SK-N-SH treated with all-trans-retinoic acid at 6 μM for 48 hours (cell line): Measurements from ENCODE around the gene LEMD3.

Source experiments
- ATAC-seq: fragments of 200-7000 bp; cut with Tn5 transposase; 3 replicates; pipeline ENCODE4 v1.9.1; 2020; ENCODE audit warnings: mild to moderate bottlenecking, moderate library complexity
- ARNTL ChIP-seq: fragments of 450-650 bp; formaldehyde crosslinking; IDR thresholded peaks from 2 replicates; pipeline ENCODE4 v1.5.0; 2020; ENCODE audit warnings: low read depth, mild to moderate bottlenecking, moderate library complexity, borderline replicate concordance
- BACH2 ChIP-seq: fragments of 250-450 bp; sonication (Bioruptor Pico); IDR thresholded peaks from 2 replicates; pipeline ENCODE4 v1.9.0; 2021; ENCODE audit warnings: mild to moderate bottlenecking, borderline replicate concordance
- CSDC2 ChIP-seq: fragments of 250-450 bp; sonication (Bioruptor Pico); IDR thresholded peaks from 2 replicates; pipeline ENCODE4 v1.5.0; 2020; ENCODE audit warnings: mild to moderate bottlenecking, moderate library complexity
- ESRRG ChIP-seq: fragments of 250-450 bp; sonication (Bioruptor Pico); IDR thresholded peaks from 2 replicates; pipeline ENCODE4 v1.6.1; 2021; ENCODE audit warnings: mild to moderate bottlenecking
- GLIS3 ChIP-seq: fragments of 250-450 bp; sonication (Bioruptor Pico); IDR thresholded peaks from 2 replicates; pipeline ENCODE4 v1.5.0; 2020; ENCODE audit warnings: mild to moderate bottlenecking, moderate library complexity
- ISL1 ChIP-seq: fragments of 250-450 bp; sonication (Bioruptor Pico); IDR thresholded peaks from 2 replicates; pipeline ENCODE4 v2.1.2; 2022; ENCODE audit warnings: mild to moderate bottlenecking, moderate library complexity
- OSR1 ChIP-seq: fragments of 250-450 bp; sonication (Bioruptor Pico); IDR thresholded peaks from 2 replicates; pipeline ENCODE4 v1.8.0; 2022; ENCODE audit warnings: moderate library complexity, mild to moderate bottlenecking, inconsistent platforms
- POU6F1 ChIP-seq: fragments of 250-450 bp; sonication (Bioruptor Pico); IDR thresholded peaks from 2 replicates; pipeline ENCODE4 v1.8.0; 2021; ENCODE audit warnings: low read depth, mild to moderate bottlenecking, moderate library complexity, borderline replicate concordance
- PPARA ChIP-seq: fragments of 250-450 bp; sonication (Bioruptor Pico); IDR thresholded peaks from 2 replicates; pipeline ENCODE4 v1.5.0; 2020; ENCODE audit warnings: mild to moderate bottlenecking, borderline replicate concordance
- RARB ChIP-seq: fragments of 250-450 bp; sonication (Bioruptor Pico); IDR thresholded peaks from 2 replicates; pipeline ENCODE4 v1.8.0; 2021; ENCODE audit warnings: mild to moderate bottlenecking, moderate library complexity
- SNAI2 ChIP-seq: fragments of 250-450 bp; sonication (Bioruptor Pico); IDR thresholded peaks from 2 replicates; pipeline ENCODE4 v1.5.0; 2020; ENCODE audit warnings: mild to moderate bottlenecking, moderate library complexity
- TCF4 ChIP-seq: fragments of 250-450 bp; sonication (Bioruptor Pico); IDR thresholded peaks from 2 replicates; pipeline ENCODE4 v1.8.0; 2021; ENCODE audit warnings: mild to moderate bottlenecking, moderate library complexity, borderline replicate concordance
- TOX ChIP-seq: fragments of 250-450 bp; sonication (Bioruptor Pico); IDR thresholded peaks from 2 replicates; pipeline ENCODE4 v1.8.0; 2021; ENCODE audit warnings: mild to moderate bottlenecking, moderate library complexity, borderline replicate concordance
- TSHZ2 ChIP-seq: fragments of 250-450 bp; sonication (Bioruptor Pico); IDR thresholded peaks from 2 replicates; pipeline ENCODE4 v1.5.0; 2020; ENCODE audit warnings: mild to moderate bottlenecking, moderate library complexity
- ZC3H10 ChIP-seq: fragments of 250-450 bp; sonication (Bioruptor Pico); IDR thresholded peaks from 2 replicates; pipeline ENCODE4 v1.5.1; 2021; ENCODE audit warnings: mild to moderate bottlenecking, moderate library complexity
- ZFP3 ChIP-seq: fragments of 250-450 bp; sonication (Bioruptor Pico); IDR thresholded peaks from 2 replicates; pipeline ENCODE4 v1.5.0; 2020; ENCODE audit warnings: mild to moderate bottlenecking, moderate library complexity
- ZNF565 ChIP-seq: fragments of 450-650 bp; formaldehyde crosslinking; conservative IDR thresholded peaks from 2 replicates; pipeline ENCODE4 v1.5.0; 2020; ENCODE audit warnings: low read depth, mild to moderate bottlenecking, moderate library complexity
- ZNF70 ChIP-seq: fragments of 450-650 bp; formaldehyde crosslinking; IDR thresholded peaks from 2 replicates; pipeline ENCODE4 v1.5.0; 2020; ENCODE audit warnings: mild to moderate bottlenecking, moderate library complexity
- ZNF8 ChIP-seq: fragments of 450-650 bp; formaldehyde crosslinking; IDR thresholded peaks from 2 replicates; pipeline ENCODE4 v1.5.0; 2020; ENCODE audit warnings: mild to moderate bottlenecking, moderate library complexity
- TF ChIP-seq, protein P1 (sequence below): fragments of 250-450 bp; sonication (Bioruptor Pico); IDR thresholded peaks from 2 replicates; pipeline ENCODE4 v1.5.1; 2021; ENCODE audit warnings: mild to moderate bottlenecking, moderate library complexity
- TF ChIP-seq, protein P2 (sequence below): fragments of 250-450 bp; sonication (Bioruptor Pico); IDR thresholded peaks from 2 replicates; pipeline ENCODE4 v1.5.1; 2020; ENCODE audit warnings: low read depth, mild to moderate bottlenecking, moderate library complexity

The LEMD3 gene

DNA sequence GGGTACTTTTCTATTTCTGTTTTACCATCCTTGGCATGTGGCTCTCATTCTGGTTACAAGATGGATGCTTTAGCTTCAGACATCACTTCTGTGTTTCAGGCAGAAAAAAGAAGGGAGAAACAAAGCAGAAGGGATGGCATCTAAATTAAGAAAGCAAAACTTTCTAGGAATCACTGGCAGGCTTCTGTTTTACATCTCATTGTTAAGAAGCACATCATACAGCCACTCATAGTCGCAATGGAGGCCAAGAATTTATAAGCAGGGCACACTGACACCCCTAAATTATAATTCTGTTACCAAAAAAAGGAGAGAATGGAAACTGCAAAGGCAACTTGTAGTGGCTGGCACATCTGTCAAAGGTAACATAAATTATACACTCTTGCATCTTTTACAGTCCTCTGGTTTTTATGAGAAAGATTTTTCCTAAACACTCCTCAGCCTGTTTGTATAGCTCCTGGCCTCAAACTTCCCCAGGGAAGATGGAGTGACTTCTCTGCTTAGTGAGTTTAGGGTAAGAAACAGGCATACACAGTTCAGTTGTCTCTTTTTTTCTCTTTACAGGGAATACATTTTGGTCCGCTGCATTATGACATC lies 22.0 kb upstream of the LEMD3 start:
- no peak for TF ChIP-seq ARNTL (CRISPR knock-in tag)
- TF ChIP-seq ZNF565 (CRISPR knock-in tag) = no peak
- TF ChIP-seq BACH2 = no peak
- no peak for TF ChIP-seq ZNF70 (CRISPR knock-in tag)
- no peak for TF ChIP-seq TCF4 (CRISPR knock-in tag)
- TF ChIP-seq ZC3H10 (CRISPR knock-in tag) = no peak
- TF ChIP-seq ZFP3 (CRISPR knock-in tag) = no peak
- TF ChIP-seq, all 23 proteins: peak for 0
- no peak for ATAC-seq

- ATAC-seq = no peak
- TF ChIP-seq TCF4 (CRISPR knock-in tag) = no peak
- TF ChIP-seq OSR1 (CRISPR knock-in tag) = no peak
- no peak for TF ChIP-seq ESRRG (CRISPR knock-in tag)
- no peak for TF ChIP-seq ZNF8
- no peak for TF ChIP-seq TSHZ2 (CRISPR knock-in tag)
- TF ChIP-seq, protein P1, sequence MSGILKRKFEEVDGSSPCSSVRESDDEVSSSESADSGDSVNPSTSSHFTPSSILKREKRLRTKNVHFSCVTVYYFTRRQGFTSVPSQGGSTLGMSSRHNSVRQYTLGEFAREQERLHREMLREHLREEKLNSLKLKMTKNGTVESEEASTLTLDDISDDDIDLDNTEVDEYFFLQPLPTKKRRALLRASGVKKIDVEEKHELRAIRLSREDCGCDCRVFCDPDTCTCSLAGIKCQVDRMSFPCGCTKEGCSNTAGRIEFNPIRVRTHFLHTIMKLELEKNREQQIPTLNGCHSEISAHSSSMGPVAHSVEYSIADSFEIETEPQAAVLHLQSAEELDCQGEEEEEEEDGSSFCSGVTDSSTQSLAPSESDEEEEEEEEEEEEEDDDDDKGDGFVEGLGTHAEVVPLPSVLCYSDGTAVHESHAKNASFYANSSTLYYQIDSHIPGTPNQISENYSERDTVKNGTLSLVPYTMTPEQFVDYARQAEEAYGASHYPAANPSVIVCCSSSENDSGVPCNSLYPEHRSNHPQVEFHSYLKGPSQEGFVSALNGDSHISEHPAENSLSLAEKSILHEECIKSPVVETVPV (CRISPR knock-in tag) = no peak
- TF ChIP-seq ISL1 (CRISPR knock-in tag) = no peak
- no peak for TF ChIP-seq CSDC2 (CRISPR knock-in tag)
- TF ChIP-seq, protein P2, sequence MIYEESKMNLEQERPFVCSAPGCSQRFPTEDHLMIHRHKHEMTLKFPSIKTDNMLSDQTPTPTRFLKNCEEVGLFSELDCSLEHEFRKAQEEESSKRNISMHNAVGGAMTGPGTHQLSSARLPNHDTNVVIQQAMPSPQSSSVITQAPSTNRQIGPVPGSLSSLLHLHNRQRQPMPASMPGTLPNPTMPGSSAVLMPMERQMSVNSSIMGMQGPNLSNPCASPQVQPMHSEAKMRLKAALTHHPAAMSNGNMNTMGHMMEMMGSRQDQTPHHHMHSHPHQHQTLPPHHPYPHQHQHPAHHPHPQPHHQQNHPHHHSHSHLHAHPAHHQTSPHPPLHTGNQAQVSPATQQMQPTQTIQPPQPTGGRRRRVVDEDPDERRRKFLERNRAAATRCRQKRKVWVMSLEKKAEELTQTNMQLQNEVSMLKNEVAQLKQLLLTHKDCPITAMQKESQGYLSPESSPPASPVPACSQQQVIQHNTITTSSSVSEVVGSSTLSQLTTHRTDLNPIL (CRISPR knock-in tag) = no peak
- TF ChIP-seq TOX (CRISPR knock-in tag) = no peak
- no peak for TF ChIP-seq ZNF565 (CRISPR knock-in tag)
- TF ChIP-seq GLIS3 (CRISPR knock-in tag) = no peak
- TF ChIP-seq ARNTL (CRISPR knock-in tag) = no peak
Observed at GRCh38 chr12:65152012-65152411, 17.4 kb upstream of the LEMD3 start.

- ATAC-seq = no peak
- TF ChIP-seq ZNF8 = no peak
- no peak for TF ChIP-seq BACH2
Observed at GRCh38 chr12:65152596-65152995, 16.8 kb upstream of the LEMD3 start.

DNA sequence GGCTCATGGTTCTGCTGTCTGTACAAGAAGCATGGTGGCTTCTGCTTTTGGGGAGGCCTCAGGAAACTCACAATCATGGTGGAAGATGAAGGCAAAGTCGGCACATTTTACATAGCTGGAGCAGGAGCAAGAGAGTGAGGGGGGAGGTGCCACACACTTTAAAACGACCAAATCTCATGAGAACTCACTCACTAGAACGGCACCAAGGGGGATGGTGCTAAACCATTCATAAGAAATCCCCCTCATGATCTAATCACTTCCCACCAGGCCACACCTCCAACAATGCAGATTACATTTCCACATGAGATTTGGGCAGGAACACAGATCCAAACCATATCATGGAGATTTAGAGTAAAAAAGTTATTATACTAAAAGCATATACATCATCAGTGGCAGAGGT lies 13.6 kb upstream of the LEMD3 start:
- ATAC-seq = no peak
- TF ChIP-seq POU6F1 (CRISPR knock-in tag) (no peak), PPARA (CRISPR knock-in tag) (no peak), ZNF70 (CRISPR knock-in tag) (no peak), OSR1 (CRISPR knock-in tag) (no peak), SNAI2 (CRISPR knock-in tag) (no peak), RARB (CRISPR knock-in tag) (no peak), TCF4 (CRISPR knock-in tag) (no peak), ZNF565 (CRISPR knock-in tag) (no peak), ZFP3 (CRISPR knock-in tag) (no peak), ZC3H10 (CRISPR knock-in tag) (no peak), BACH2 (no peak)
- TF ChIP-seq, protein P1 (CRISPR knock-in tag) = no peak
